GM12892 (cell line): ENCODE data around the gene GYPB.
"Not testable (repeated sequence)": the region's sequence is repeated elsewhere in the genome, so short reads cannot be mapped to it uniquely, and the experiment has no call there.

Experiments
- POLR2A ChIP-seq: IDR thresholded peaks from 2 replicates; pipeline ENCODE4 v1.6.1; 2011; ENCODE audit warnings: low read depth, low read length, control low read depth
- POLR2AphosphoS5 ChIP-seq: IDR thresholded peaks from 2 replicates; pipeline ENCODE4 v1.6.1; 2011; ENCODE audit warnings: low read depth, low read length, control low read depth

DNA sequence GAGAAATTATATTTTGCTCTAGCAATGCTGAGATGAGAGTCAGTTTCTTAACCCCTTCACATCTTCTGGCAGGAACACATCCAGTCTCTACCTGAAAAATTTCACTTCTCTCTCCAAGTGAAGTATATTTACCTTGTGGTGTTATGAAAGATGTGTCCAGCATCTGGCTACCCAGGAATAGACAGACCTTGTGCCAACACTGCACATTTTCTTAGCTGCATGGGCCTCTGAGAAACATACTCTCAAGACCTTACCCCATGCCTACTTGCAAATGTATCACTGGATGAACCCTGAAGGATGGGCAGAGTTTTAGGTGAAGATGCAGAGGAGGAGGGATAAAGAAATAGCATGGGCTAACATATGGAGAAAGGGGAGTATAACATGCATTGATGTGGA is 13.6 kb downstream of the GYPB start:
- TF ChIP-seq POLR2AphosphoS5, POLR2A: not testable (repeated sequence)
